DMS 273 treated with DMSO at 0.1 percent for 48 hours (cell line): ENCODE measurements around the gene NREP.

ENCODE experiments used
- DNase-seq: peaks from one replicate; lab custom pipeline; 2025; lab: John Stamatoyannopoulos, UW

Gene NREP, protein sequence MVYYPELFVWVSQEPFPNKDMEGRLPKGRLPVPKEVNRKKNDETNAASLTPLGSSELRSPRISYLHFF

DNA sequence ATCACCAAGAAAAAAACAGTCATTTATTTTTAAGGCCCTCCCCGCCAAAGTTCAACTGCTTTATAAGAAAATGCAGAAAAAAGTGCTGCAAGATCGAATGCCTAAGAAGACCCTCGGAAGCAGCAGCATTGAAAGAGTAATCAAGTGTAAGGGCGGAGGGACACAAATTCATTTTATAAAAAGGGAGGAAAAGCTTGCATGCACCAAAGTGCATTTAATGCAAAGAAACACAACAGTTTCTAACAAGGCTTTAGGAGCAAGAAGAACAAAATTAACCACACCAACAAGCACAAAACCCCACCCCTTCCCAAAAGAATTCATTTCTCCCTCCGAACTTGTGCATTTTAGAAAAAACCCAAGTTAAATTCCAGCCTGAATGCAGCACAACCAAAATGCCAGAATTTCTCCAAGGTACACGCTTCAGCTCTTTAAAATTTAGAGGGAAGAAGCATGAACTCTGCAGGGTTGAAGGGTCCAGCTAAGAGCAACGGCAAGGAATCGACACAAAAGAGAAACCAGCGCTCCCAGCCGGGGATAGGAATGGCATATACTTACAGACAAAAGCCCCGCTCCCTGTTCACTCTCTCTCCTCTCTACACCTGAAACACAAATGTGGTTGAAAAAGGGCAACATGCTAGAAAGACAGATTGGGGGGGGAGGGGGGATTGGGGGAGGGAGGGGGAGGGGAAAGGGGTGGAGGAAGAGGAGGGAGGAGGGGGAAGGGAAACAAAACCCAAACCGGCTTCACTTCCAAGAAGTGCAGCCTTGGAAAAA lies at the start of gene NREP:
Gene NREP (minus strand): TSS at position 614 of the 774 bp plus-strand sequence. CDS start 1,422 bp downstream, outside the sequence.
- peak; percentile 88 for DNase-seq

DNA sequence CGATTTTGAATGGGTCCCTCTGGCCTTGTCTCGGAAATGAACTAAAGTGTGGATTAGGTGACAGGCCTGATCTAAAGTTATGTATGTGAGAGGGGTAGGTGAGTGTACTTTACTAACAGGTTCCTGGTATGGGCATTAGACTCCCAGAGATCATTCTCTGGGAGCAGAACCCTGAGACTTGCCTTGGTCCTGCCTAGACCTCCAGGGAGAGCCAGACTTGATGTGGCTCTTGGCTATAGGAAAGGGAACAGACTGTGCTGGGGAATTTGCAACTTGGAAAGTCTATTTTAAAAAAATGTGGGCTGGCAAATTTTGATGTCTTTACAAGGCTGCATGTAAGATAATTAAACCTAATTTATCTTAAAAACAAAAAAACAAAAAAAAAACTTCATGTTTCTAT lies 49.8 kb upstream of the NREP start:
- no peak for DNase-seq

DNA sequence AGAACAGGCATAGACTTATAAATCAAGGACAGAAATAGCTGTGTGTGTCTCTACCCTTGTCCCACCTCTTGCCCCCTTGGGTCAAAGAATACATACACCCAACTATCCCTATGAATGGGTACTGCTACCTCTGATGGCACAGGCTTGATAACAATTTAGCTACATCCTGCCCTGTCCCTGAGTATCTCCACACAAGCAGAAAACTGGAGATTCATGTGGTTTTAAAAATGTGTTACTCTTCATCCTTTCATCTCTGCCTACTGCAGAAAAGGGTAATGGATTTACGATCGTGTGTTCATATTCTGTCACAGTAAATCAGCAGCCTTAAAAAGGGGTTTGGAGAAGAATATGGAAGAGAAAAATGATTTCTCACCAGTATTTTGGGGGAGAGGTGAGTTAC lies 49.2 kb upstream of the NREP start:
- DNase-seq = no peak

DNA sequence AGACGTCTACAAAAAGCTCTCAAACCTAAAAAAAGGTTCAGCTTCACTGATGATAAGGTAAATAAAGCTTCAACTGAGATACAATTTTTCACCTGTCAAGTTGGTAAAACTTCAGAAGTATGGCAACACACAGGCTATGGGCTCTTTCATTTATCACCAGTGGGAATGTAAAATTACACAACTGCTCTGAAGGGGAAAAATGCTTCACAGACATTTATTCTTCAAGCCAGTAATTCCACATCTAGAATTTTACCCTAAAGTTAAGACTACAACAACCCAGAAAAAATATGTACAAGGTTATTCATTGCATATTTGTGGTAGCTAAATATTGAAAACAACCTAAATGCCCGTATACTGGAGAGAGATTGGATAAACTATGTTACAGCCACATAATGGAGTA lies 48.1 kb upstream of the NREP start:
- DNase-seq = no peak

DNA sequence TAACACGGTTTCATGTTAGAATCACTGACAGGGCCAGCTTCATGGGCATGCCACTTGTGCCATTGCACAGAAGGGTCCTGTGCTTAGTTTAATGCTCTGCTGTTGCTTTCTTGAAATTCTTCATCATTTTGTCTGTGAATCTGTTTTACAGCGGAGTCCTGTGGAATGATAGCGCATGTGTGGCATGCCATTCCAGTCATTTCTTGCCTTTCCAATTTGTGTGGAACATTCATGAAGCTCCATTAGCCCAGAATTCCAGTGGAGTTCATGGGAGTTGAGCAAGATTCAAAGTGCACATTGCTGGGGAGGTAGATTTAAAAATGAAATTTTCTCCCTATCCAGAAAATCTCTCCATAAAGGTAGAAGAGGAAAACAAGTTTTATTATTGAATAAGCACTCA lies 43.4 kb upstream of the NREP start:
- no peak for DNase-seq

DNA sequence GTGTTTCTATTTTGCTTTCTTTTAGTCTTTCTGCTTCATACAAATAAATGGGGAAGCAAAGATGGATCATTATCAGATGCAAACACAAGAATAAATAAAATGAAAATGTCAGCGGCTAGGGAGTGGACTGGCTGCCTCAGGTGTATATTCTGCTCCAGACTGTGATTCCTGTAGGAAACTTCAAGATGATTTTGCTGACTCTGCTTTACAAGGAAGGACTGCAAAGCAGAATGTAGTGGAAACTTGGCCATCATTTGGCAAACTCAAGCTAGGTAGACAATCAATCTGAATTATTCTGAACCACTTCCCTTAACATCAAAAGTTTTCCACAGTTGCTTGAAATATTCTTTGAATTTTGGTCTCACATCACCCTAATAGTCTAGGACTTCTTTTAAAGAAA lies 38.1 kb upstream of the NREP start:
- no peak for DNase-seq

DNA sequence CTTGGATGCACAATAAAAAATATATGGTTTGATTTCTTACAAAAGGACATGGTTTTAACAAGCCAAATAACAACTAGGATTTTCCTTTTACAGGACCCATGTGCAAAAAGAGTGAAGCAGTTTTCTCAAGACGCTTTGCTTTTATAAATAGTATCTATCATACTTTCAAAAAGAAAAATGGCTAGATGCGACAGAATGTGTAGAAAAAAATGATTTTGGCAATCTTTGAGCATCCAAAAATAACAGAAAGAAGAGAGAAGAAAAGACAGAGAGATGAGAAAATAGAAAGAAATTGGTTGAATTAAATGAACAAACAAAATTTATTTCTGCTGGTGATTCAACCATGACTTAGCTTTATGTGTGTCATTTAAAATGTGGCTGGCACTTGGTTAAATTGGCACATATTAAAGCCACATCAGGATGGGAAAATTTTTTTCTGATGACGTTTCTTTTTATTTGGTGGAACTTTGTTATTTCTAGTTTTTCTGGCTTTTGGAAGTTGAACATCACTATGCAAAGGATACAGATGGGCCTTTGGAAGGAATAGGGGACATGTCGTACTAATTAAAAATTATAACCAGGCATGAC lies 35.6 kb upstream of the NREP start:
- no peak for DNase-seq

DNA sequence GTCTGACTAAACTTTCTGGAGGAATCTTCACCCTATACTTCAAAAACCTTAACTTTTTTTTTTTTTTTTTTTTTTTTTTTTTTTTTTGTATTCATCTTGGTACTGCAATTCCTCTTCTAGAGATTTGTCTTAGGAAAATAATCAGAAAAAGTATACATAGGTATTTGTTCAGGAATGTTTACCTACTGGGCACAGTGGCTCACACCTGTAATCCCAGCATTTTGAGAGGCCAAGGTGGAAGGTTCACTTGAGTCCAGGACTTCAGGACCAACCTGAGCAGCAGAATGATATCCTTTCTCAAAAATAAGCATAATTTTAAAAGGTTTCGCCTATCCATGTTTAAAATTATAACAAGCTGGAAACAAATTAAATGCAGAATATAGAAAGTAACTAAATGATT lies 33.3 kb upstream of the NREP start:
- no peak for DNase-seq

DNA sequence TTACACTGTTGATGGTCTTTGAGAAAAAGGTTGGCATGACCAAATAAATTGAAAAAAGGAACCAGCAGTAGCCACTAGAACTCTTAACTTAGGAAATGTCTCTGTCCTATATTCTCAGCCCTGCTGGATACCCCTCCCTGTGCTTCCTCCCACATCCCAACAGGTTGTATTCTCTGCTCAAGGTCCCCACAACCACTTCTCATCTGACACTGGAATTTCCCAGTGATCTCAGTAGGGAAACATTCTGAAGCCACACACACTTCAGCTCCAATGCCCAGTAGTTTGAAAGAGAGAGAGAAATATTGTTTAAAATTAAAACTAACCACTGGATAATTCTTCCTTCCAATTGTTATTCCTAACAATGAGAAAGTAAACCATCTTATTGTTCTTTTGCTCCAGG lies 30.0 kb upstream of the NREP start:
- no peak for DNase-seq

DNA sequence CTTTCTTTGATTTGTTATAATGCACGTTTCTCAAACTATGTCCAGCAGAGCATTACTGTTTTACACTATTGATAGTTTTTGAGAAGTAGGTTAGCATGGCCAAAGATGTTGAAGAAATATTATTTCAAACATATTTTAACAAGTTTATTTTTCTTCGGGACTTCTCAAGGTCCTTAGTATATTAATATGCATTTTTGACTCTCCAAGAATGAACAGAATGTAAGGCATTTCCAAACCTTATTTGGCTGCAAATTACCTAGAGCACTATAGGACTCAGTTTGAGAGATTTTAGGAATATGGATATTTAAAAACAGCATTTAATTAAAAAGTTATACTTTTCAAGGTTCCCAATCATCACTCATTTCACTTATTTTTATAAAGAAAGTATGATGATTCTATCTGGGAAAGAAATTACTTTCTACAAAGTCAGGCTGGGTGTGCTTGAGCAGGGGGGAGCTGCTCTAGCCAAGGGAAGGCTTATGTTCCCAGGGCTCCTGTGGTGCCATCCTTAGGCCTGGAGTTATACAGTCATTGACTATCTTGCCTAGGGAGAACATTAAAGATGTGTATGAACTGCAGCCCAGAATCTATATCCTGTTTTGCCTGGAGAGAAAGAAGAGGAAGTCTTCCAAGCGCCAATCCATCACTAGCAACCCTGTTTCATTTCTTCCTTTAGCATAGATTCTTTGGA lies 27.6 kb upstream of the NREP start:
- DNase-seq = no peak

DNA sequence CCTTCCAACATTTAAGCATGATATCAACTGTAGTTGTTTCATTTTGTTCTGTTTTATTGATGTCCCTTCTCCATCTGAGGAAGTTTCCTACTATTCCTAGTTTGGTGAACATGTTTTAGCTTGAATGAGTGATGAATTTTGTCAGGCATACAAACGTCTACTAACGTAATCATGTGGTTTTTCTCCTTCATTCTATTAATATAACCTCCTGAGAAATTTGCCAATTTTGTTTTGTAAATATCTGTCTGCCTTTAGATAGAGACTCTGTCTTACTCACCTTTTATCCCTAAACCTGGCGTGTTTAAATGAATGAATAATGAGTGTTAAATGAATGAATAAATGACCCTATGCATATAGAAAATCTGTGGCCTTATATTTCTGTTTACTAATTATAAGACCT lies 26.5 kb upstream of the NREP start:
- no peak for DNase-seq

DNA sequence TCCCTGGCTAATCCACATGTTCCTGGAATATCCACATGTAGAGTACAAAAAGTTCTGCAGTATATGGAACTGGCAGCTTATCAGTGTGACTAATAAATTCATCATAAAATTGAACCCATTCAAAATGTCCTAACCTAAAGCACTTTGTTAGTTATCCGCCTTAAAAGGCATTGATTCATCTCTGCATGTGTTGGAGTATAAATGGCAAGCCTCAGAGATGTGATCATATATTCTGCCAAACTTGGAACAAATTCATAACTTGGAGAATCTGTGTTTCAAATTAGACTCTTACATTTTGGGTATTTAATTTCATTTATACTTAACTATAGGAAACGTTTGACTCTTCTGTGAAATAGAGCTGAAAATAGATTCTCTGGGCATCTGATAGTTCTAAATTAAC lies 25.2 kb upstream of the NREP start:
- DNase-seq = no peak

DNA sequence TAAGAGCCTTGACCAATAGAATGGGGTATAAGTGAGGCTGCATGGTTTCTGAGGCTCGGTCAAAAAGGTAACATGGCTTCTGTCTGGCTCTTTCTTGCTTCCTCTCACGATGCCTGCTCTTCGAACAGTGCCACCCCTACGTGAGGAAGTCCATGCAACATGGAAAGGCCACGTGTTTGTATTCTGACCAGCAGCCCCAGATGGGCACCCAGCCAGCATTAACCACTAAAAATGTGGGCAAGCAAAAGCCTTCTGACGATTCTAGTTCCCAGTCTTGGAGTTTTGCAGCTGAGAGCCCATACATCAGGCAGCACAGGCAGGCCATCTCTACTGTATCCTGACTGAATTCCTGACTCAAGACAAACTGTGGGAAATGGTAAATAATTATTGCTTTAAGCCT lies 24.2 kb upstream of the NREP start:
- no peak for DNase-seq

DNA sequence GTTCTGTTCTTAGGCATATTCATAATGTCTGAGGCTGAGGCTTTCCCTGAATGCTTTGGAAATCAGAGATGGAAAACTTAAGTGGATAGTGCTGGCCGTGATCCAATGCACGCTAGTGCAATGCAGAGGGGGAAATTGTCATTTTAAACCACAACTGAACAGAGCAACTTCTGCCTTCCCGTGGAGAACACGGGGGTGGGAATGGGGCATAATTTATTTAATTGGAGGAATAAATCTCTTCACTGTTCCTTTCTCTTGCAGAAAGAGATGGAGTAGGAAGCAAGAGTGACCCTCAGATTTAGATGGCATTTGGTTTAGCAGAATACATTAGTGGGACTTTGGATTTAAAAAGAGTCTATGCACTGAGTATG lies 22.9 kb upstream of the NREP start:
- DNase-seq = no peak

DNA sequence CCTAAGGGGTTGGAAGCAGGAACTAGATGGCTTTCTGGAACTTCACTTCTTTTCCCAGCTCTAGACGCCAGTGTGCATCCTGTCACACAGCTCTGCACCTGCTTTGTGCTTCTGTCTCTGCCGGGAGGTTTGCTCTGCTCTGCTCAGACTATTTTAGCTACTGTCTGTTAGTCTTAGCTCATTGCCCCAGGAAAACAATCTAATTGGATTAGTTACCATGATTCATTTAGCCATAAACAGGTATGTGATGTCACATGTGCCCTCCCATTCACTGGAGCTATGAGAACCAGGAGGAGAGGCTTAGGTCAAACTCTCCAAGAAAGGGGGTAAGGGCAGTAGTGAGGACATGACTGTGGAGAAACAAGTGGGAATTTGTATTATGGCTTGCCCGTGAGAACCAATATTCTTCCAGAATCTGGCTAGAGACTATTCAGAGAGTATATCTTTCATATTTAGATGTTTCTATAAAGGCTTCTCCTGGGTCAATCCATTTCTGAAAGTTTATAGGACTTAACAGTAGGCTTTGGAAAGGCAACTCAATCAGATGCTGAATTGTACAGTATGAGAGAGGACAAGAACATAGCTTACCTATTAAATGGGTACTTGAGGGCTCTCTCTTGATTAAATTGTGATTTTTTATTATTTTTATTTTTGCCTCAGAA lies 22.4 kb upstream of the NREP start:
- DNase-seq = no peak

DNA sequence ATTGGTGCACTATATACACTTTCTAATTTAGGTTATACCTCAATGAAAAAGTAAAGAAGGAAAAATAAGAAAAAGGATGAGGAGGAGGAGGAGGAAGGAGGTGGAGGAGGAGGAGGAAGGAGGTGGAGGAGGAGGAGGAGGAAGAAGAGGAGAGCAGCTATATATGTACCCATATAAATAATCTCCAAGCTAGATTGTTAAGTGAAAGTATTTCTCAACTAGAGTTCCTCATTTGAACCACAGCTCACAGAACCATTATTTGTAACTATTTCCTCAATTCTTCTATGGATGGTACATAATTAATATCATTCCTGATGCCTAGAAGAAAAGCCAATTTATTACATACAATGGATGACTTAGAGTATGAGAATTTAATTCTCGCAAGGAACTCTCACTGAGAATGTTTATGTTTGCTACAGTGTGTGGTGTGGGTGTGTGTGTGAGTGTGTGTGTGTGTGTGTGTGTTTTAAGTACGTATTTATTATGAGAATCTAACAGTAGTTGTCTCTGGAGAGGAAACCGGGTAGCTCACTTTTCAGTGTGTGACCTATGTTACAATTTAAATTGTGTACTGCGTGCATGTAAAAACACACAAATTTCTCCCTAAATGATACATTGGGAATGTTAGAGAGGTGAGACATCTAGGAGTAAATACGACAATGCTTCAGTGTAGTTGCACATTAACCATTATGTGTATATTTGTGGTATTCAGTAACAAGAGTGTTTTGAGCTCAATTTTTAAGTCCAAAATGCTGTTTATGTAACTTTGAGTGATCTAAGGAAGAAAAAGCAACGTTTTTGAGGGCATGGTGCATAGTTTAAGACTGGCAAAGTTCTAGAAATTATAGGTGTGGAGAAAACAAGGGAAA lies 20.2 kb upstream of the NREP start:
- no peak for DNase-seq

DNA sequence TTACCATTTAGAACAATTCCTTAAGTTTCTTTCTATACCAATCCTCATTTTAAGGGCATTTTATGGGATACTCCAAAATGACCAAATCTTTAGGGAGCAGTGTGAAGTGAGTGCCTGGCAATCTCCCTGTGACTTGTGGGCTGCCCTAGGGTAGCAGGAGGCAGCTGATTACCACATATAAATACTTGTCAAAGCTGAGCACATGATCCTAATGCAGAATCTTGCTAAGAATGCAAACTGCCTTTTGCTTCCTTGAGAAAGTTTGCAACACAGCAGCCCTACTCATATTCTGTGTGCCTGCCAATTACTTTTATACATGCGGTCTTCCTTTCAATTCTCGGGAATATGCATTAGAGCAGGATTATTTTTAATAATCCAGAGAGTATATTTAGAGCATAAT lies 18.2 kb upstream of the NREP start:
- no peak for DNase-seq

DNA sequence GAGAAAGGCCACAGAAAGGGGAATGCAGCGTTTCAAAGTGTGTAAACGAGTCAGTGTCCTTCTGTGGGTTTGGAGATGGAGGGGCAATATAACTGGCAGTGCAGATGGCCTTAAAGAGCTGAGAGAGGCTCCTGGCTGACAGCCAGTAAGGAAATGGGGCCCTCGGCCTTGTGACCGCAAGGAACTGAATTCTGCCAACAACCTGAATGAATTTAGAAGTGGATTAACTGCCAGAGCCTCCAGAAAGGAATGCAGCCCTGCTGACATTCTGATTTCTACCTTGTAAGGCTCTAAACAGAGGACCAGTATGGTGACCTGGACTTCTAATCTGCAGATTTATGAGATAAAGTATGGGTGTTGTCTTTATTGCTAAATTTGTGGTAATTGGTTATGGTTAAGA lies 17.5 kb upstream of the NREP start:
- DNase-seq = peak; percentile 55

DNA sequence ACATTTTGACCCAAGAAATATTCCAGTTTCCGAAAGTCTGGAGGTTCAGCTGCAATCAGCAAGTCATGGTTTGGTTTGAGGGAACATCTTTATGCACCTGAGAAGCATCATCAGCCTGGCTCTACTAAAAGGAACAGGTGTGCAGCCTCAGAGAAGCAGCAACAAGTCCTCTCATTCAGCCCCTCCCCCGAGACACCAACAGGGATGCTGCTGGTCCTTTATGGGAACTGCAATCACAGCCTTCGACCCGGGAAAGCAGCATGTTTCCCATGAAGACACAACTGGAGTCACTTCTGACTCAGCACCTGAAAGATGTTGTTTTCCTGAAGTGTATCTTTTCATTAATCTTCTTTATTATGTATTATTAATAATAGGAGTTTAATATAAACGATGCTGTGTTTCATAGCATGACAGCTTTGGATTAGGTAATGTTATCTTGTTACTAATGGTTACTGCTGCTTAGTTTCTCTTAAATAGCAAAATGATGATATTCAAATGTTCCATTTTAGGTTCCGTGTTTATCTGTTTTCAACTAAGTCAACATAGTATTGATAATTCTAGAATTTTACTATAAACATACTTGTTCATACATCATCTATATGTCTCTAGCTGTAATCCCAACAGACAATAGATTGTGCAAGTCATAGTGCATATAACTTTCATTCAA lies 15.6 kb upstream of the NREP start:
- DNase-seq = no peak

DNA sequence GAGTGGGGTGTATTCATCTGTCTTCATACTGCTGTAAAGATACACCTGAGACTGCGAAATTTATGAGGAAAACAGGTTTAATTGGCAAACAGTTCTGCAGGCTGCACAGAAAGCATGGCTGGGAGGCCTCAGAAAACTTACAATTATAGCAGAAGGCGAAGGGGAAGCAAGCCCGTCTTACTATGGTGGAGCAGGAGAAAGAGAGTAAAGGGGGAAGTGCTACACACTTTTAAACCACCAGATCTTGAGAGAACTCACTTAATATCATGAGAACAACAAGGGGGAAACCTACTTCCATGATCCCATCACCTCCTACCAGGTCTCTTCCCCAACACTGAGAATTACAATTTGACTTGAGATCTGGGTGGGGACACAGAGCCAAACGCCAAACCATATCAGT lies 12.5 kb upstream of the NREP start:
- no peak for DNase-seq
